H1 (cell line): ENCODE data around the gene RAB26.

Experiments used
- CREB1 ChIP-seq: IDR thresholded peaks from 2 replicates; pipeline ENCODE4 v1.6.1; 2012; ENCODE audit warnings: inconsistent platforms
- CTCF ChIP-seq, 3 experiments: IDR thresholded peaks; 1 replicate in 2 of 3; 2 replicates in 1 of 3; pipeline versions ENCODE4 v1.5.1 to v1.6.1; 2011; ENCODE audit warnings: low read length in 3 of 3, mild to moderate bottlenecking in 3 of 3, inconsistent platforms in 2 of 3, low read depth in 1 of 3, moderate library complexity in 1 of 3; ENCODE audit not compliant: insufficient read depth in 1 of 3; ENCODE audit errors: control extremely low read depth in 1 of 3
- EZH2 ChIP-seq: fragments of 200-600 bp; sonication (generic); IDR thresholded peaks from 2 replicates; pipeline ENCODE4 v1.7.1; 2012; ENCODE audit warnings: low read depth, mild to moderate bottlenecking, moderate library complexity, low read length, inconsistent platforms; ENCODE audit not compliant: severe bottlenecking
- JUN ChIP-seq: IDR thresholded peaks from 2 replicates; pipeline ENCODE4 v1.6.1; 2011; ENCODE audit warnings: low read depth, mild to moderate bottlenecking, improper control_type of control experiment, low read length
- PHF8 ChIP-seq: fragments of 200-600 bp; sonication (generic); conservative IDR thresholded peaks from 2 replicates; pipeline ENCODE4 v1.7.1; 2012; ENCODE audit warnings: low read depth, mild to moderate bottlenecking, inconsistent platforms, low read length, moderate library complexity
- POLR2A ChIP-seq, 2 experiments: IDR thresholded peaks; 1 replicate in 1 of 2; 2 replicates in 1 of 2; pipeline ENCODE4 v1.6.1; 2011; ENCODE audit warnings: low read depth in 2 of 2, low read length in 2 of 2, mild to moderate bottlenecking in 2 of 2; ENCODE audit errors: control extremely low read depth in 1 of 2
- POLR2AphosphoS5 ChIP-seq: IDR thresholded peaks from 2 replicates; pipeline ENCODE4 v1.6.1; 2011; ENCODE audit warnings: low read depth, low read length
- RAD21 ChIP-seq, 2 experiments: IDR thresholded peaks in 1 of 2; conservative IDR thresholded peaks in 1 of 2; 2 replicates each; pipeline ENCODE4 v1.6.1; 2011; ENCODE audit warnings: low read depth in 2 of 2, low read length in 2 of 2, improper control_type of control experiment in 1 of 2, inconsistent platforms in 1 of 2, mild to moderate bottlenecking in 1 of 2, moderate library complexity in 1 of 2
- SAP30 ChIP-seq: fragments of 300-600 bp; sonication (generic); IDR thresholded peaks from 2 replicates; pipeline ENCODE4 v1.7.1; 2012; ENCODE audit warnings: low read length, moderate library complexity, mild to moderate bottlenecking, inconsistent platforms; ENCODE audit not compliant: insufficient read depth, insufficient replicate concordance
- TEAD4 ChIP-seq: IDR thresholded peaks from 2 replicates; pipeline ENCODE4 v1.6.1; 2012; ENCODE audit warnings: low read depth, low read length, inconsistent platforms, mixed read lengths
- USF2 ChIP-seq: IDR thresholded peaks from 2 replicates; pipeline ENCODE4 v1.6.1; 2011; ENCODE audit warnings: low read length, improper control_type of control experiment

GRCh38 chr16:2196162-2196980 is 47.9 kb downstream of the RAB26 start, which contains the start of gene CASKIN1:
- TF ChIP-seq CTCF (IDR thresholded peaks at IDR 0.05; ENCODE audit: control extremely low read depth in 1 of 3, insufficient read depth in 1 of 3, low read depth in 1 of 3, low read length in 3 of 3) (no peak), SAP30 (no peak), PHF8 (no peak), USF2 (no peak), POLR2A (IDR thresholded peaks at IDR 0.05; ENCODE audit: control extremely low read depth in 1 of 2, low read depth in 2 of 2, low read length in 2 of 2) (no peak), EZH2 (no peak), JUN (no peak), RAD21 (IDR thresholded peaks at IDR 0.05 in 1 of 2, conservative IDR thresholded peaks at IDR 0.05 in 1 of 2; ENCODE audit: low read depth in 2 of 2, low read length in 2 of 2) (no peak), TEAD4 (no peak), POLR2AphosphoS5 (no peak), CREB1 (no peak)
